Liver (tissue), 9 donors: ENCODE results near the gene PCDHGA3. TPM values are rescaled to one million over a fixed set of nuclear protein-coding genes. Genes with fewer than 3 reads are reported as not detected.

Experiments used
- DNase-seq: peaks from one replicate; pipeline ENCODE4 v3.0.0-alpha.2; 2017; ENCODE audit warnings: low spot score
- H3K27ac ChIP-seq, 2 donors: one replicate each; pipeline ENCODE4 v1.7.0; 2013; ENCODE audit warnings: inconsistent platforms in 2 of 2, low read length in 2 of 2, control low read depth in 1 of 2, low read depth in 1 of 2, mild to moderate bottlenecking in 1 of 2
- H3K27me3 ChIP-seq, 4 donors: one replicate each; pipeline versions ENCODE4 v1.6.1 to v1.7.0; 2013; ENCODE audit warnings: low read length in 3 of 4, inconsistent platforms in 1 of 4, mild to moderate bottlenecking in 1 of 4, moderate library complexity in 1 of 4; ENCODE audit not compliant: control insufficient read depth in 4 of 4, insufficient read depth in 4 of 4
- H3K36me3 ChIP-seq, 4 donors: one replicate each; pipeline versions ENCODE4 v1.6.1 to v1.7.0; 2013; ENCODE audit warnings: low read length in 3 of 4, mild to moderate bottlenecking in 3 of 4, low read depth in 1 of 4, moderate library complexity in 1 of 4; ENCODE audit not compliant: control insufficient read depth in 4 of 4, insufficient read depth in 3 of 4
- H3K4me1 ChIP-seq, 4 donors: one replicate each; pipeline versions ENCODE4 v1.6.1 to v1.7.0; 2013; ENCODE audit warnings: low read length in 3 of 4, mild to moderate bottlenecking in 3 of 4, moderate library complexity in 1 of 4; ENCODE audit not compliant: control insufficient read depth in 4 of 4, insufficient read depth in 4 of 4
- H3K4me3 ChIP-seq, 3 donors: one replicate each; pipeline versions ENCODE4 v1.6.1 to v1.7.0; 2013; ENCODE audit warnings: low read length in 3 of 3, control low read depth in 1 of 3, low read depth in 1 of 3, mild to moderate bottlenecking in 1 of 3
- H3K9ac ChIP-seq, 2 donors: one replicate each; pipeline ENCODE4 v1.7.0; 2013; ENCODE audit warnings: low read length in 2 of 2, mild to moderate bottlenecking in 2 of 2, moderate library complexity in 2 of 2, control low read depth in 1 of 2, low read depth in 1 of 2
- H3K9me3 ChIP-seq, 4 donors: one replicate each; pipeline versions ENCODE4 v1.6.1 to v1.7.0; 2013; ENCODE audit warnings: low read length in 3 of 4; ENCODE audit not compliant: control insufficient read depth in 4 of 4
- ATF3 ChIP-seq: IDR thresholded peaks from 2 replicates; pipeline ENCODE4 v1.6.1; 2016; ENCODE audit warnings: antibody characterized with exemption
- CTCF ChIP-seq: fragments of 150-350 bp; IDR thresholded peaks from 2 replicates; pipeline ENCODE4 v1.5.1; 2017; ENCODE audit warnings: improper control_type of control experiment, low read depth, low read length; ENCODE audit not compliant: missing input control
- EGR1 ChIP-seq, 2 donors: IDR thresholded peaks; 2 replicates each; pipeline ENCODE4 v1.6.1; 2016 to 2018; ENCODE audit warnings: antibody characterized with exemption in 2 of 2, low read depth in 2 of 2
- FOXA1 ChIP-seq: IDR thresholded peaks from 2 replicates; pipeline ENCODE4 v1.6.1; 2016; ENCODE audit warnings: antibody characterized with exemption
- FOXA2 ChIP-seq: IDR thresholded peaks from 2 replicates; pipeline ENCODE4 v1.6.1; 2016; ENCODE audit warnings: antibody characterized with exemption
- GABPA ChIP-seq, 2 donors: IDR thresholded peaks in 1 of 2; conservative IDR thresholded peaks in 1 of 2; 2 replicates each; pipeline ENCODE4 v1.6.1; 2016; ENCODE audit warnings: antibody characterized with exemption in 2 of 2, mild to moderate bottlenecking in 1 of 2, moderate library complexity in 1 of 2
- HNF4A ChIP-seq, 2 donors: conservative IDR thresholded peaks; 2 replicates each; pipeline ENCODE4 v1.6.1; 2016; ENCODE audit warnings: antibody characterized with exemption in 2 of 2, mild to moderate bottlenecking in 2 of 2
- HNF4G ChIP-seq: IDR thresholded peaks from 2 replicates; pipeline ENCODE4 v1.6.1; 2016; ENCODE audit warnings: antibody characterized with exemption
- JUND ChIP-seq, 2 donors: IDR thresholded peaks; 2 replicates each; pipeline ENCODE4 v1.6.1; 2016; ENCODE audit warnings: antibody characterized with exemption in 2 of 2
- MAX ChIP-seq: IDR thresholded peaks from 2 replicates; pipeline ENCODE4 v1.6.1; 2016; ENCODE audit warnings: antibody characterized with exemption
- NR2F2 ChIP-seq: IDR thresholded peaks from 2 replicates; pipeline ENCODE4 v1.6.1; 2016; ENCODE audit warnings: antibody characterized with exemption
- RAD21 ChIP-seq, 2 donors: IDR thresholded peaks; 2 replicates each; pipeline ENCODE4 v1.6.1; 2016; ENCODE audit warnings: antibody characterized with exemption in 2 of 2, mild to moderate bottlenecking in 2 of 2
- REST ChIP-seq: IDR thresholded peaks from 2 replicates; pipeline ENCODE4 v1.6.1; 2016; ENCODE audit warnings: antibody characterized with exemption, mild to moderate bottlenecking
- RXRA ChIP-seq, 2 donors: IDR thresholded peaks; 2 replicates each; pipeline ENCODE4 v1.6.1; 2017 to 2018; ENCODE audit warnings: antibody characterized with exemption in 2 of 2, mild to moderate bottlenecking in 1 of 2
- SP1 ChIP-seq: IDR thresholded peaks from 2 replicates; pipeline ENCODE4 v1.6.1; 2018; ENCODE audit warnings: antibody characterized with exemption, mild to moderate bottlenecking
- TAF1 ChIP-seq: conservative IDR thresholded peaks from 2 replicates; pipeline ENCODE4 v1.6.1; 2016; ENCODE audit warnings: antibody characterized with exemption, mild to moderate bottlenecking
- YY1 ChIP-seq: IDR thresholded peaks from 2 replicates; pipeline ENCODE4 v1.6.1; 2016; ENCODE audit warnings: antibody characterized with exemption, mild to moderate bottlenecking
- ZBTB33 ChIP-seq: IDR thresholded peaks from 2 replicates; pipeline ENCODE4 v1.6.1; 2016; ENCODE audit warnings: antibody characterized with exemption
- WGBS: extraction: QIAGEN DNeasy Blood & Tissue Kit; methylation state at CpG from one replicate; pipeline ENCODE4 v1.1.7; 2013; 5-methylcytosine and 5-hydroxymethylcytosine counted together
- polyA plus RNA-seq, 2 donors: library from polyadenylated mRNA; stranded (reverse) in 1 of 2; unstranded in 1 of 2; fragments of 200-250 nt in 1 of 2; fragments of >200 nt in 1 of 2; fragmentation: Nextera tagmentation in 1 of 2; extraction: Ambion mirVana in 1 of 2; gene quantifications; one replicate each; pipeline versions ENCODE4 v1.2.1 to v1.2.3, GENCODE V29; 2013 to 2015
- total RNA-seq, 2 donors: library from RNA; depleted of rRNA; stranded (reverse); fragments of >200 nt; gene quantifications; one replicate each; pipeline ENCODE4 v1.2.3, GENCODE V29; 2014
- donor health status: healthy.
- donor health status: healthy.
- donor health status: healthy.
- donor health status: healthy.
- donor health status: healthy.

PCDHGA3 gene
- total and polyA plus RNA-seq, 4 donors = 0.09 to 0.59 (median 0.29) TPM

- Histone ChIP-seq H3K4me1 (no peaks in the 10 kb centered on the region), H3K9me3 (peaks cover 32 to 69% (median 47%) of the 10 kb centered on the region in 4 donors), H3K4me3 (peak overlapping the region in 2 of 3 donors; percentile 29 to 45), H3K27me3 (peaks cover 0 to 2% (median 0%) of the 10 kb centered on the region in 4 donors), H3K36me3 (peaks cover 0 to 3% (median 0%) of the 10 kb centered on the region in 4 donors), H3K27ac (no peak overlapping the region), H3K9ac (no peak overlapping the region)
- no peak for TF ChIP-seq TAF1
- TF ChIP-seq SP1 = no peak
- no peak for TF ChIP-seq YY1
- TF ChIP-seq HNF4A (conservative IDR thresholded peaks at IDR 0.05) = no peak
- no peak for TF ChIP-seq RAD21 (IDR thresholded peaks at IDR 0.05)
- no peak for TF ChIP-seq REST
- TF ChIP-seq HNF4G = no peak
- TF ChIP-seq GABPA (IDR thresholded peaks at IDR 0.05 in 1 of 2, conservative IDR thresholded peaks at IDR 0.05 in 1 of 2) = no peak
- no peak for TF ChIP-seq FOXA1
- no peak for TF ChIP-seq FOXA2
- no peak for TF ChIP-seq RXRA (IDR thresholded peaks at IDR 0.05)
- no peak for TF ChIP-seq ZBTB33
- no peak for TF ChIP-seq EGR1 (IDR thresholded peaks at IDR 0.05; ENCODE audit: low read depth in 2 of 2)
- TF ChIP-seq MAX = no peak
- no peak for TF ChIP-seq ATF3
- TF ChIP-seq NR2F2 = no peak
- no peak for TF ChIP-seq CTCF
- no peak for TF ChIP-seq JUND (IDR thresholded peaks at IDR 0.05)
- no peak for DNase-seq
- 38% methylated on average over 24 of the region's 24 CpGs for WGBS
These were observed 12.0 kb downstream of the PCDHGA3 start for GRCh38 chr5:141355641-141356040.
